ENCODE measurements around the gene CERS6.

The CERS6 gene

GRCh38 chr2:168749297-168749696 lies 293.2 kb downstream of the CERS6 start:
- TF ChIP-seq, protein P1, sequence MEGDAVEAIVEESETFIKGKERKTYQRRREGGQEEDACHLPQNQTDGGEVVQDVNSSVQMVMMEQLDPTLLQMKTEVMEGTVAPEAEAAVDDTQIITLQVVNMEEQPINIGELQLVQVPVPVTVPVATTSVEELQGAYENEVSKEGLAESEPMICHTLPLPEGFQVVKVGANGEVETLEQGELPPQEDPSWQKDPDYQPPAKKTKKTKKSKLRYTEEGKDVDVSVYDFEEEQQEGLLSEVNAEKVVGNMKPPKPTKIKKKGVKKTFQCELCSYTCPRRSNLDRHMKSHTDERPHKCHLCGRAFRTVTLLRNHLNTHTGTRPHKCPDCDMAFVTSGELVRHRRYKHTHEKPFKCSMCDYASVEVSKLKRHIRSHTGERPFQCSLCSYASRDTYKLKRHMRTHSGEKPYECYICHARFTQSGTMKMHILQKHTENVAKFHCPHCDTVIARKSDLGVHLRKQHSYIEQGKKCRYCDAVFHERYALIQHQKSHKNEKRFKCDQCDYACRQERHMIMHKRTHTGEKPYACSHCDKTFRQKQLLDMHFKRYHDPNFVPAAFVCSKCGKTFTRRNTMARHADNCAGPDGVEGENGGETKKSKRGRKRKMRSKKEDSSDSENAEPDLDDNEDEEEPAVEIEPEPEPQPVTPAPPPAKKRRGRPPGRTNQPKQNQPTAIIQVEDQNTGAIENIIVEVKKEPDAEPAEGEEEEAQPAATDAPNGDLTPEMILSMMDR (IDR thresholded peaks at IDR 0.05; ENCODE audit: low read depth, low read length), result no peak

GRCh38 chr2:168751104-168751740 lies 295.1 kb downstream of the CERS6 start:
- in situ Hi-C loops (cut with HindIII; ENCODE audit: low sequenced_read_pairs), result no loop called here
- H3K4me3 ChIP-seq (ENCODE audit: low read depth, low read length), result no peak overlapping the region
- TF ChIP-seq, protein P1 (IDR thresholded peaks at IDR 0.05; ENCODE audit: low read depth, low read length), result no peak
- no peak for DNase-seq (ENCODE audit: low read depth, low spot score)

More at GRCh38 chr2:168749297-168749696, 293.2 kb downstream of the CERS6 start:
- in situ Hi-C loops (cut with HindIII; ENCODE audit: low sequenced_read_pairs), result no loop called here
- no peak for DNase-seq (ENCODE audit: low read depth, low spot score)
- no peak overlapping the region for H3K4me3 ChIP-seq (ENCODE audit: low read depth, low read length)

GRCh38 chr2:168752361-168752760 lies 296.3 kb downstream of the CERS6 start:
- no peak overlapping the region for H3K4me3 ChIP-seq (ENCODE audit: low read depth, low read length)
- TF ChIP-seq, protein P1 (IDR thresholded peaks at IDR 0.05; ENCODE audit: low read depth, low read length), result no peak
- in situ Hi-C loops (cut with HindIII; ENCODE audit: low sequenced_read_pairs), result no loop called here
- DNase-seq (ENCODE audit: low read depth, low spot score), result no peak

DNA sequence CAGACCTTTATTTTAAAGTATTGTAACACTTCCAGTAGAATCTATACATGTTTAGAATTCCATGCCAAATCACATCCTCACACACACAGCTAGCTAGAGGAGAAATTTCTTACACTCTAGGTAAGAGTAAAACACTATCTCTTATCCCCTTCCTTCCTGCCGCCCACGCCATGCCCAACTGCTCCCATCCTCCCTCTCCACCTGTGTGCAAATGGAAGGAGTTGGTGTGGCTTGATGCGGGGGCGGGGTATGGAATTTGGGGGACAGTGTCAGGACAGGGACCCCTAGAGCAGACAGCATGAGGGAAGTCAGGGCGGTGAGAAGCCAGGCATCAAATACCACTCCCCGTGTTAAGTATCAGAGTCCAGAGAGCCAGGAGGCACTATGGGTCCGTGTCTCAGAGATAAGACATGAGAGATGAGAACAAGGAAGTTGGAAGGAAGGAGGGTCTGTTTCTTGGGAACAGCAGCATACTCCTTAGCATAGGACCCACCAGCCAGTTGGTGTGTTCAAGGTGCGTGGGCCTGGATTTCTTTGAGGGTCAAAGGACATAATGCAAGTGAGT lies 297.8 kb downstream of the CERS6 start:
- no peak overlapping the region for H3K4me3 ChIP-seq (ENCODE audit: low read depth, low read length)
- TF ChIP-seq, protein P1 (IDR thresholded peaks at IDR 0.05; ENCODE audit: low read depth, low read length), result no peak
- in situ Hi-C loops (cut with HindIII; ENCODE audit: low sequenced_read_pairs), result no loop called here
- DNase-seq (ENCODE audit: low read depth, low spot score), result no peak

GRCh38 chr2:168757223-168757622 lies 301.2 kb downstream of the CERS6 start:
- TF ChIP-seq, protein P1 (IDR thresholded peaks at IDR 0.05; ENCODE audit: low read depth, low read length), result no peak
- in situ Hi-C loops (cut with HindIII; ENCODE audit: low sequenced_read_pairs), result no loop called here
- no peak overlapping the region for H3K4me3 ChIP-seq (ENCODE audit: low read depth, low read length)
- DNase-seq (ENCODE audit: low read depth, low spot score), result no peak

- in situ Hi-C loops (cut with HindIII; ENCODE audit: low sequenced_read_pairs), result no loop called here
- no peak overlapping the region for H3K4me3 ChIP-seq (ENCODE audit: low read depth, low read length)
- TF ChIP-seq, protein P1 (IDR thresholded peaks at IDR 0.05; ENCODE audit: low read depth, low read length), result peak; percentile 60
- DNase-seq (ENCODE audit: low read depth, low spot score), result peak; percentile 57
Observed at GRCh38 chr2:168758970-168759820, 303.1 kb downstream of the CERS6 start.
